Endothelial cell of umbilical vein (primary cell): ENCODE results near the gene DCAF10.
"Not testable (repeated sequence)": the region's sequence is repeated elsewhere in the genome, so short reads cannot be mapped to it uniquely, and the experiment has no call there.

Experiments
- CTCF ChIP-seq, 2 donors: IDR thresholded peaks; 1 replicate in 1 of 2; 2 replicates in 1 of 2; pipeline ENCODE4 v1.5.1; 2011; ENCODE audit warnings: low read length in 2 of 2, mild to moderate bottlenecking in 2 of 2, moderate library complexity in 2 of 2, control low read depth in 1 of 2, inconsistent platforms in 1 of 2, low read depth in 1 of 2; ENCODE audit not compliant: insufficient read depth in 1 of 2; ENCODE audit errors: extremely low read depth in 1 of 2
- EZH2 ChIP-seq: IDR thresholded peaks from 2 replicates; pipeline ENCODE4 v1.6.1; 2012; ENCODE audit warnings: borderline replicate concordance, low read depth, mild to moderate bottlenecking, moderate library complexity, low read length, inconsistent platforms; ENCODE audit not compliant: severe bottlenecking
- MYC ChIP-seq: IDR thresholded peaks from one replicate; pipeline ENCODE4 v1.6.1; 2011; ENCODE audit warnings: mild to moderate bottlenecking, low read depth, low read length
- POLR2A ChIP-seq: IDR thresholded peaks from 2 replicates; pipeline ENCODE4 v1.6.1; 2012; ENCODE audit warnings: low read depth, mild to moderate bottlenecking, control low read depth, low read length
- POLR2AphosphoS5 ChIP-seq: IDR thresholded peaks from 2 replicates; pipeline ENCODE4 v1.6.1; 2012; ENCODE audit warnings: low read depth, mild to moderate bottlenecking, control low read depth, low read length, moderate library complexity; ENCODE audit not compliant: insufficient read depth

GRCh38 chr9:37887977-37888583, 87.5 kb downstream of the DCAF10 start:
- not testable (repeated sequence) for TF ChIP-seq POLR2A; POLR2AphosphoS5; CTCF (IDR thresholded peaks at IDR 0.05; ENCODE audit: extremely low read depth in 1 of 2, insufficient read depth in 1 of 2, low read depth in 1 of 2, low read length in 2 of 2); EZH2; MYC
